Body of pancreas (tissue), 4 donors: ENCODE data around the gene TENT4A. TPM values are rescaled to one million over a fixed set of nuclear protein-coding genes. Genes with fewer than 3 reads are reported as not detected.

Source experiments
- ATAC-seq: fragments of 150-250 bp; one replicate; pipeline ENCODE4 v1.9.1; 2016
- DNase-seq, 4 donors: peaks; one replicate each; pipeline ENCODE4 v3.0.0-alpha.2; 2019
- H3K27ac ChIP-seq, 4 donors: fragments of 200-600 bp; sonication (generic); 1 replicate in 3 of 4; 2 replicates in 1 of 4; pipeline versions ENCODE4 v1.5.1 to v1.6.1; 2016 to 2019; ENCODE audit warnings: mild to moderate bottlenecking in 1 of 4, mixed read lengths in 1 of 4, moderate library complexity in 1 of 4
- H3K27me3 ChIP-seq, 2 donors: fragments of 200-600 bp; sonication (generic); one replicate each; pipeline ENCODE4 v1.6.0; 2016; ENCODE audit warnings: mild to moderate bottlenecking in 1 of 2
- H3K36me3 ChIP-seq, 2 donors: fragments of 200-600 bp; sonication (generic); replicated peaks in 1 of 2; 2 replicates each; pipeline ENCODE4 v1.5.1; 2016; ENCODE audit warnings: low read depth in 2 of 2; ENCODE audit not compliant: insufficient read depth in 1 of 2
- H3K4me1 ChIP-seq: fragments of 200-600 bp; sonication (generic); one replicate; pipeline ENCODE4 v1.6.0; 2016
- H3K4me3 ChIP-seq, 2 donors: fragments of 200-600 bp; sonication (generic); 1 replicate in 1 of 2; 2 replicates in 1 of 2; pipeline ENCODE4 v1.5.1; 2016 to 2019
- H3K9me3 ChIP-seq, 3 donors: fragments of 200-600 bp; sonication (generic); 1 replicate in 2 of 3; 2 replicates in 1 of 3; pipeline ENCODE4 v1.5.1; 2016
- POLR2A ChIP-seq, 3 donors: fragments of 450-650 bp; IDR thresholded peaks; one replicate each; pipeline ENCODE4 v1.6.1; 2016; ENCODE audit warnings: antibody characterized with exemption in 3 of 3, mild to moderate bottlenecking in 2 of 3
- WGBS, 2 donors: methylation state at CpG; one replicate each; pipeline ENCODE4 v1.1.5; 2017; 5-methylcytosine and 5-hydroxymethylcytosine counted together
- intact Hi-C: fragments of 100-400 bp; cut with DNase I; formaldehyde crosslinking; loops from one replicate; pipeline ENCODE4 v1.15.1; 2023
- total RNA-seq, 2 donors: library from RNA; depleted of rRNA; stranded (reverse); fragments of >200 nt; gene quantifications; one replicate each; pipeline ENCODE4 v1.1.0, GENCODE V29; 2016
- TF ChIP-seq, protein P1 (sequence below), 7 experiments: fragments of 450-650 bp in 4 of 7; fragments of 200-600 bp in 3 of 7; sonication (generic) in 3 of 7; IDR thresholded peaks; one replicate each; pipeline ENCODE4 v1.5.1; 2016 to 2019; ENCODE audit warnings: antibody characterized with exemption in 7 of 7

Gene TENT4A
- total RNA-seq, 2 donors from 2014 or later, result 11.9 to 27.7 TPM

- Histone ChIP-seq H3K36me3 (no peaks in the 10 kb centered on the region), H3K4me3 (no peak overlapping the region), H3K27me3 (no peaks in the 10 kb centered on the region), H3K9me3 (no peaks in the 10 kb centered on the region), H3K4me1 (peaks cover 49% of the 10 kb centered on the region), H3K27ac (no peak overlapping the region)
- ATAC-seq (no peak), DNase-seq (no peak)
- TF ChIP-seq, protein P1, sequence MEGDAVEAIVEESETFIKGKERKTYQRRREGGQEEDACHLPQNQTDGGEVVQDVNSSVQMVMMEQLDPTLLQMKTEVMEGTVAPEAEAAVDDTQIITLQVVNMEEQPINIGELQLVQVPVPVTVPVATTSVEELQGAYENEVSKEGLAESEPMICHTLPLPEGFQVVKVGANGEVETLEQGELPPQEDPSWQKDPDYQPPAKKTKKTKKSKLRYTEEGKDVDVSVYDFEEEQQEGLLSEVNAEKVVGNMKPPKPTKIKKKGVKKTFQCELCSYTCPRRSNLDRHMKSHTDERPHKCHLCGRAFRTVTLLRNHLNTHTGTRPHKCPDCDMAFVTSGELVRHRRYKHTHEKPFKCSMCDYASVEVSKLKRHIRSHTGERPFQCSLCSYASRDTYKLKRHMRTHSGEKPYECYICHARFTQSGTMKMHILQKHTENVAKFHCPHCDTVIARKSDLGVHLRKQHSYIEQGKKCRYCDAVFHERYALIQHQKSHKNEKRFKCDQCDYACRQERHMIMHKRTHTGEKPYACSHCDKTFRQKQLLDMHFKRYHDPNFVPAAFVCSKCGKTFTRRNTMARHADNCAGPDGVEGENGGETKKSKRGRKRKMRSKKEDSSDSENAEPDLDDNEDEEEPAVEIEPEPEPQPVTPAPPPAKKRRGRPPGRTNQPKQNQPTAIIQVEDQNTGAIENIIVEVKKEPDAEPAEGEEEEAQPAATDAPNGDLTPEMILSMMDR (IDR thresholded peaks at IDR 0.05), result no peak
- TF ChIP-seq POLR2A (IDR thresholded peaks at IDR 0.05), result no peak
- intact Hi-C loops, result no loop called here
- WGBS, 2 donors, result 37 to 40% methylated on average over 3 of the region's 3 CpGs
Measured at GRCh38 chr5:6730807-6731206, 17.6 kb downstream of the TENT4A start.

- ATAC-seq (no peak), DNase-seq (no peak)
- H3K4me3 ChIP-seq, result no peak overlapping the region
- peaks cover 55% of the 10 kb centered on the region for H3K4me1 ChIP-seq
- H3K9me3 ChIP-seq, result no peaks in the 10 kb centered on the region
- no peak for TF ChIP-seq POLR2A (IDR thresholded peaks at IDR 0.05)
- TF ChIP-seq, protein P1 (IDR thresholded peaks at IDR 0.05), result no peak
- no peaks in the 10 kb centered on the region for H3K27me3 ChIP-seq
- intact Hi-C loops, result no loop called here
- H3K27ac ChIP-seq, result peak overlapping the region in 2 of 4 donors; percentile 9 to 54
- no peaks in the 10 kb centered on the region for H3K36me3 ChIP-seq
- 58 to 61% methylated on average over 7 of the region's 7 CpGs for WGBS, 2 donors
Measured at GRCh38 chr5:6731465-6732237, 18.4 kb downstream of the TENT4A start.

DNA sequence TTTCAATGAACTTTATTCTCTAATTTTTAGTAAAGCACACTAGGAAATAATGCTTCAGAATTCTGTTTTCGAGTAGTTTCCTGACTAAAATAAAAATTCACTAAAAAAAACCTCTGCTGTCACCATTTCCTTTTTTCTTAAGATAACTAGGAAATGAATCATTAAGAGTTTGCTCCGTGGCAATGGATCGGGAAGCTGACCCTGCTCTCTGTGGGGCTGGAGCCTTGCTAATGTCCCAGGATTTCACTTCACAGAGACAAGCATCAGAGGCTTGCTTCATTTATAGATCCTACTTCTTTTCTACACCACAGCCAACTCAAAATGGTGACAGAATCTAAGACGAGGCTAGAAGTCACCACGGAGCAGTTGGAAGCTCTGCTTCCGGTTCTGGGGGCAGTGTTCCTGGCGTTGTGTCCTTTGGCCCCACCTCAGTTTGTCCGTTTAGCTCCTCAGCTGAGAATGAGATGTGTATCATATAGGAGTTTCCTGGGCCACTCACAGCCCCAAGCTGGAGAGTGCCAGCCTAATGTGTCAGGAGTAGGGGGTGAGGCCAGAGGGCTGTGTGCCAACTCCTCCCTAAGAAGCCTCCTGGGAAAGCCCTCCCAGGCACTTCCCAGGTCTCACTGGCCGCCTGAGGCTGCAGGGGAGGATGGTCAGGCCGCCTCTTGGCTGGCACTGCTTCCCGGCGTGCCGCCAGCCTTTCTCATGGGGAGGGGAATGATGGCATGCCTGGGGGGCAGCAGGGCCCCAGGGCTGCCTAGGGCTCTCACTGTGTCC is 19.6 kb downstream of the TENT4A start:
- DNase-seq (peak in 2 of 4 donors; percentile 30 to 41), ATAC-seq (peak; percentile 36)
- Histone ChIP-seq H3K36me3 (no peaks in the 10 kb centered on the region), H3K4me1 (peaks cover 55% of the 10 kb centered on the region), H3K27me3 (no peaks in the 10 kb centered on the region), H3K27ac (peak overlapping the region in 3 of 4 donors; percentile 3 to 54 (median 42)), H3K9me3 (no peaks in the 10 kb centered on the region), H3K4me3 (no peak overlapping the region)
- WGBS, 2 donors, result 52 to 70% methylated on average over 10 to 13 of the region's 13 CpGs
- TF ChIP-seq, protein P1 (IDR thresholded peaks at IDR 0.05), result no peak
- TF ChIP-seq POLR2A (IDR thresholded peaks at IDR 0.05), result no peak
- intact Hi-C loops, result no loop called here

DNA sequence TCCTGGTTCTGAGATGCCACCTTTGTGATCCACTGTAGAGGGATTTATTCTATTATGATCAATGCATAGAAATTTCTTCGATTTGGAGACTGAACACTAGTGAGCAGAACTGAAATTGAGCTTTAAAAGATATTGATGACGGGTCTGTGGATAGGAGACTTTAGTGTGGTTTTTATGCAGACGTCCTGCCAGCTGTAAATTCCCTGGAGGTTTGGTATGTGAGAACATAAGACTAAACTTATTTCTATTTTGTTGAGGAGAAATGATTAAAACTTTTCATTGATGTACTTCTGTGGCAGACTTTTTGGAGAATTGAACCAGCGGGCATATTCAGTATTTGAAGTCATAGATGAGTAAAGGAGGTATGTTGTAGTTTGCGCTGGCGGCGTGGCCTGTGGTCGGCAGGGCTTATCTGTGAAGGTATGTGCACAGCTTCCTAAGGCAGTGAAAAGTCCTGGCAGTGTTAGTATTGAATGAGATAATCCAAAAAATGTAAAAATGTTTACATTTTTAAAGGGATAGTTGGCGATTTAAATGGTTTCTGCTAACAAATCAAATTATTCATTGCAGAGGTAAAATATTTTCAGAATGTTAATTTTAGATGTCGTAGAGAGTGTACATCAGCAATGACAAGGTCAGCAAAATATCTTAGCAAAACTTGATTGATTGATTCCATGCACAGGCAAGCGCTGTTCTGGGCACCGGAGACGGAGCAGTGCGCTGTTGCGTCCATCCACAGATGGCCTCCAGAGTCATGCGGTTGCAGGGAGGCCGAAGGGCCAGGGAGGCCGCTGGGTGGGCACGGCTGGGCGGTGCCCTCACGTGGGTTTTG is 20.4 kb downstream of the TENT4A start:
- Histone ChIP-seq H3K27ac (peak overlapping the region in 3 of 4 donors; percentile 3 to 54 (median 42)), H3K9me3 (no peaks in the 10 kb centered on the region), H3K27me3 (no peaks in the 10 kb centered on the region), H3K36me3 (no peaks in the 10 kb centered on the region), H3K4me1 (peaks cover 55% of the 10 kb centered on the region), H3K4me3 (no peak overlapping the region)
- intact Hi-C loops, result no loop called here
- ATAC-seq (no peak), DNase-seq (no peak)
- 79 to 81% methylated on average over 21 of the region's 21 CpGs for WGBS, 2 donors
- no peak for TF ChIP-seq POLR2A (IDR thresholded peaks at IDR 0.05)
- TF ChIP-seq, protein P1 (IDR thresholded peaks at IDR 0.05), result no peak
